Caco-2 (cell line): ENCODE measurements around the gene CENPX. TPM values are rescaled to one million over a fixed set of nuclear protein-coding genes. Genes with fewer than 3 reads are reported as not detected.
A peak's percentile ranks its signal among the peaks of the same experiment; 100 is the strongest.

ENCODE experiments used
- BruUV-seq: library from RNA; stranded (reverse); fragments of 400-500 nt; replicated peaks from 2 replicates; lab custom pipeline; 2021; lab: Mats Ljungman, UMichigan
- CTCF ChIA-PET: fragments of 300-600 bp; sonication (Branson Sonifier 250); formaldehyde crosslinking; loops from one replicate; lab custom pipeline; 2022; ENCODE audit warnings: antibody characterized with exemption; lab: Charles Lee
- POLR2A ChIA-PET: fragments of 300-600 bp; sonication (Branson Sonifier 250); formaldehyde crosslinking; loops from one replicate; lab custom pipeline; 2022; ENCODE audit warnings: antibody characterized with exemption; lab: Charles Lee
- DNase-seq, 2 experiments: peaks; one replicate each; pipeline versions ENCODE4 v3.0.0 to v3.0.0-alpha.2; 2020 to 2022
- H3K27me3 ChIP-seq: replicated peaks from 2 replicates; pipeline ENCODE4 v1.6.0; 2011; ENCODE audit warnings: low read length; ENCODE audit not compliant: control insufficient read depth, insufficient read depth
- H3K36me3 ChIP-seq: 2 replicates; pipeline ENCODE4 v1.5.1; 2011; ENCODE audit warnings: low read length; ENCODE audit not compliant: control insufficient read depth, insufficient read depth
- H3K4me1 ChIP-seq: fragments of 250-450 bp; sonication (Bioruptor Pico); 2 replicates; pipeline ENCODE4 v1.5.1; 2020; ENCODE audit warnings: mild to moderate bottlenecking
- H3K4me3 ChIP-seq: 2 replicates; pipeline ENCODE4 v1.5.1; 2011; ENCODE audit warnings: low read depth, mild to moderate bottlenecking, control low read depth, low read length
- H3K9me3 ChIP-seq: fragments of 250-450 bp; sonication (Bioruptor Pico); 2 replicates; pipeline ENCODE4 v1.5.1; 2020; ENCODE audit warnings: mild to moderate bottlenecking, moderate library complexity
- H3K27ac Mint-ChIP-seq: one replicate; pipeline ENCODE4 v1.8.0; 2022; ENCODE audit warnings: mixed read lengths; ENCODE audit not compliant: unreplicated experiment
- H3K27me3 Mint-ChIP-seq: one replicate; pipeline ENCODE4 v1.8.0; 2022; ENCODE audit warnings: mixed read lengths; ENCODE audit not compliant: insufficient read depth, unreplicated experiment
- H3K36me3 Mint-ChIP-seq: one replicate; pipeline ENCODE4 v1.8.0; 2022; ENCODE audit warnings: mild to moderate bottlenecking, mixed read lengths; ENCODE audit not compliant: insufficient read depth, unreplicated experiment
- H3K4me1 Mint-ChIP-seq: one replicate; pipeline ENCODE4 v1.8.0; 2022; ENCODE audit warnings: low read depth, mixed read lengths; ENCODE audit not compliant: unreplicated experiment
- H3K4me3 Mint-ChIP-seq: one replicate; pipeline ENCODE4 v1.8.0; 2022; ENCODE audit warnings: mild to moderate bottlenecking, moderate library complexity, mixed read lengths; ENCODE audit not compliant: unreplicated experiment
- H3K9me3 Mint-ChIP-seq: one replicate; pipeline ENCODE4 v1.8.0; 2022; ENCODE audit warnings: mixed read lengths; ENCODE audit not compliant: unreplicated experiment
- CTCF ChIP-seq, 2 experiments: fragments of 200-600 bp in 1 of 2; IDR thresholded peaks; 1 replicate in 1 of 2; 2 replicates in 1 of 2; pipeline versions ENCODE4 v1.5.1 to v1.8.0; 2011 to 2022; ENCODE audit warnings: antibody characterized with exemption in 1 of 2, control low read depth in 1 of 2, inconsistent platforms in 1 of 2, low read depth in 1 of 2, low read length in 1 of 2, mild to moderate bottlenecking in 1 of 2, moderate library complexity in 1 of 2; ENCODE audit not compliant: insufficient read depth in 1 of 2, severe bottlenecking in 1 of 2, unreplicated experiment in 1 of 2
- intact Hi-C: fragments of 100-400 bp; cut with micrococcal nuclease; formaldehyde crosslinking; loops from one replicate; pipeline ENCODE4 v1.10.0; 2022; ENCODE audit not compliant: unreplicated experiment
- total RNA-seq: library from RNA; stranded (reverse); gene quantifications from 2 replicates; pipeline ENCODE4 v1.2.3, GENCODE V29; 2022

The CENPX gene
- total RNA-seq, 1 experiment from 2014 or later = 85.3 TPM

GRCh38 chr17:81998212-81998611 is 24.5 kb downstream of the CENPX start:
- H3K27me3 Mint-ChIP-seq = no peaks in the 10 kb centered on the region
- DNase-seq = no peak
- ChIA-PET CTCF (interaction anchor here (1.8 kb wide), 1 partner anchor 39 kb away, joined by 16 read pairs; no protein-coding TSS in a partner anchor), POLR2A (no interaction called here)
- intact Hi-C loops = no loop called here
- H3K9me3 ChIP-seq = no peaks in the 10 kb centered on the region
- no peak overlapping the region for H3K4me3 ChIP-seq
- no peaks in the 10 kb centered on the region; the same call in 1 of the 2 replicates for H3K36me3 ChIP-seq
- H3K4me1 Mint-ChIP-seq = no peaks in the 10 kb centered on the region
- H3K9me3 Mint-ChIP-seq = no peaks in the 10 kb centered on the region
- no peak for TF ChIP-seq CTCF (IDR thresholded peaks at IDR 0.05; ENCODE audit: insufficient read depth in 1 of 2, low read depth in 1 of 2, low read length in 1 of 2, severe bottlenecking in 1 of 2, unreplicated experiment in 1 of 2)
- H3K36me3 Mint-ChIP-seq = peaks cover 5% of the 10 kb centered on the region
- H3K27ac Mint-ChIP-seq = no peak overlapping the region
- H3K4me3 Mint-ChIP-seq = no peak overlapping the region
- peaks cover 10% of the 10 kb centered on the region for H3K4me1 ChIP-seq
- BruUV-seq = TSS peak; percentile 24
- no peaks in the 10 kb centered on the region for H3K27me3 ChIP-seq

- intact Hi-C loops = no loop called here
- Mint-ChIP-seq H3K4me3 (peak overlapping the region; percentile 82), H3K9me3 (no peaks in the 10 kb centered on the region), H3K27me3 (no peaks in the 10 kb centered on the region), H3K36me3 (peaks cover 7% of the 10 kb centered on the region), H3K27ac (peak overlapping the region; percentile 71), H3K4me1 (no peaks in the 10 kb centered on the region)
- peak overlapping the region; percentile 34 for H3K4me3 ChIP-seq
- DNase-seq = peak; percentile 79 to 86
- CTCF ChIA-PET = interaction anchor here (0.6 to 3.3 kb wide), 8 partner anchors 24 to 232 kb away, joined by 3 to 16 read pairs (median 4); partner anchors contain the start of genes CENPX, DCXR, LRRC45 and SLC16A3
- H3K4me1 ChIP-seq = peaks cover 9% of the 10 kb centered on the region; the same call in 1 of the 2 replicates
- no peaks in the 10 kb centered on the region for H3K9me3 ChIP-seq
- no peaks in the 10 kb centered on the region for H3K36me3 ChIP-seq
- no peak for TF ChIP-seq CTCF (IDR thresholded peaks at IDR 0.05; ENCODE audit: insufficient read depth in 1 of 2, low read depth in 1 of 2, low read length in 1 of 2, severe bottlenecking in 1 of 2, unreplicated experiment in 1 of 2)
- POLR2A ChIA-PET = interaction anchor here (0.6 to 1.1 kb wide), 6 partner anchors 20 to 125 kb away, joined by 3 to 5 read pairs (median 3); partner anchors contain the start of genes ASPSCR1, CENPX, DCXR and LRRC45
- BruUV-seq = TSS peak; percentile 65
- H3K27me3 ChIP-seq = no peaks in the 10 kb centered on the region
Observed at GRCh38 chr17:81996757-81997441, 25.8 kb downstream of the CENPX start.

GRCh38 chr17:81996232-81996756 is 26.4 kb downstream of the CENPX start:
- peaks cover 13% of the 10 kb centered on the region for H3K36me3 Mint-ChIP-seq
- no TSS peak for BruUV-seq
- no peak for DNase-seq
- intact Hi-C loops = no loop called here
- Histone ChIP-seq H3K9me3 (no peaks in the 10 kb centered on the region), H3K36me3 (no peaks in the 10 kb centered on the region), H3K4me1 (peaks cover 15% of the 10 kb centered on the region; the same call in 1 of the 2 replicates), H3K4me3 (peak overlapping the region; percentile 34), H3K27me3 (no peaks in the 10 kb centered on the region)
- H3K9me3 Mint-ChIP-seq = no peaks in the 10 kb centered on the region
- ChIA-PET CTCF (interaction anchor here (0.7 to 3.3 kb wide), 5 partner anchors 25 to 69 kb away, joined by 4 to 16 read pairs (median 9); partner anchors contain the start of genes CENPX, LRRC45 and MAFG), POLR2A (interaction anchor here (0.9 kb wide), 1 partner anchor 26 kb away, joined by 5 read pairs; the partner anchor contains the start of genes CENPX and LRRC45)
- H3K4me1 Mint-ChIP-seq = no peaks in the 10 kb centered on the region
- peak overlapping the region; percentile 71 for H3K27ac Mint-ChIP-seq
- no peaks in the 10 kb centered on the region for H3K27me3 Mint-ChIP-seq
- H3K4me3 Mint-ChIP-seq = peak overlapping the region; percentile 82
- no peak for TF ChIP-seq CTCF (IDR thresholded peaks at IDR 0.05; ENCODE audit: insufficient read depth in 1 of 2, low read depth in 1 of 2, low read length in 1 of 2, severe bottlenecking in 1 of 2, unreplicated experiment in 1 of 2)
